GM21529 (cell line): ENCODE data around the gene HRNR.
A peak's percentile ranks its signal among the peaks of the same experiment; 100 is the strongest.

Experiments used
- ATAC-seq: cut with Tn5 transposase; IDR thresholded peaks from one replicate; pipeline ENCODE4 v1.9.1; 2021; ENCODE audit not compliant: unreplicated experiment

Gene HRNR

DNA sequence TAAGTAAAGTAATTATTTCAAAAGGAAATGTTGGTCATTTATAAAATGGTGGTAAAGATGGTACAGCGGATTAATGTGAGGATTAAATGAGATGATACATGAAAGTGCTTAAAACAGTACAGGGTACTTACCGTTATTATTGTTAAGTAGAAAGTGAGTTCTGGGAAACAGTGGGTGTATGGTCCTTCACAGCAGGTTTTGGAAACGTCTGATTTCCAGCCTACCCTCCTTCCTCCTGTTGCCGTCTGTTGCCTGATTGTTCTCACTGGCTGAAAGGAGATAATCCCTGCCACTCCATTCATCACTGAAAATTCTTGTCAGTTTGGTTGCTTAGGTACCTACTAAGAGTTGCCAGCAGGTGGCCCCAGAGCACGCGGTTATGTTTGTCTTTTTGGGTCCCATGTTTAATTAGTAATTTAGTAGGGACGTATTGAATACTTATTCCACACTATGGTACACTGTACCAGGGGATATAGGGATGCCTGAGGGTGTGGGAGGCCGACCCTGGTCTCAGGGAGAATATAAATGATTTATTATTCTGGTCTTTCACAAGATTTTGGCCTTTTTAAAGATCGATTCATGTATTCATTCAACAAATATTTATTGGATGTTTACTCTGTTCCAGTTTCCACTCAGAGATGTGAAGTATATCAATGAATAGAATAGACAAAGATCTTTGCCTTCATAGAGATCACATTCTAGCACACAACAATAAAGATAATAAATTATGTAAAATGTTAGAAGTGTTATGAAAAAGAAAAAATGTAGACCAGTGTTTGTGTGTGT, 34.1 kb downstream of the HRNR start:
- ATAC-seq: peak; percentile 53

DNA sequence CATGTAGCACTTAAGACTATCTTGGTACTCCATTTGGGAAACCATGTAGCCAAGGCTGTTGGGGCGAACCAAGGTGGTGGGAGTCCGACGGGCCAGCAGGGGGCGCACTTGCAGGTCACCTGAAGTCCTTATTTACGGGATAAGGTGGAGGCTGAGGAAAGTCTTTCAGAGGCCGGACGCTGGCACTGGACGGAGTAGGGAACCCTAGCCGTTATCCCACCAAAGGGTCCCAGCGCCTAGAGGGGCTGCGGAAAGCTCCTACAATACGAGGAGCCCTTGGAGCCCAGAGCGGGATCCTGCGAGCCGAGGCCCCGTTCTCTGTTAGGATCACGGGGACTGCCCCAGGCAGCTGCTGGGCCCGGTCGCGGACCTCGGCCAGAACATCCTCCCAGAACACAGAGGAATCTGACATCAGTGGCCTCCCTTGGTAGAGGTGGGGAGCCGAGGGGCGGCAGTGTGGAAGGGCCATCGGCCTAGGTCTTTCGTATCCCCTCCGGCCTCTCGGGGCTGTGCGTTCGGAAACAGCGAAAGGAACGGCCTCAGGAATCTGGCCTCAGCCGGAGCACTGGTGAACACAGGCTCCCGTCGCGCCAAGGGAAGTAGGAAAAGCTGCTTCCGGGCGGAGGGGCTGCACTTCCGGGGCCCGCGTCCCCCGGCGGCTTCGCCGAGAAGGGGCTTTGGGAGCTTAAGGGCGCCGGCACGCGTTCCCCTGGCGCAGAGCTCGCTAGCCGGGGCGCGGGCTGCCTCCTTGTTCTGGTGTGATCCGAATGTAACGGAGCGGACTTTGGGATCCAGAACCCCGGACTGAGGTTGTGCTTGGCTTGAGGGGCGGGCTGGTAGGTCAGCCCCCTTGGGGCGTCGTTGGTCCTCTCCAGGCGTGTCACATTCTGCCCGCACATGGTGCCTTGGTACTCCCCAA, 35.1 kb downstream of the HRNR start:
- ATAC-seq: peak; percentile 63

DNA sequence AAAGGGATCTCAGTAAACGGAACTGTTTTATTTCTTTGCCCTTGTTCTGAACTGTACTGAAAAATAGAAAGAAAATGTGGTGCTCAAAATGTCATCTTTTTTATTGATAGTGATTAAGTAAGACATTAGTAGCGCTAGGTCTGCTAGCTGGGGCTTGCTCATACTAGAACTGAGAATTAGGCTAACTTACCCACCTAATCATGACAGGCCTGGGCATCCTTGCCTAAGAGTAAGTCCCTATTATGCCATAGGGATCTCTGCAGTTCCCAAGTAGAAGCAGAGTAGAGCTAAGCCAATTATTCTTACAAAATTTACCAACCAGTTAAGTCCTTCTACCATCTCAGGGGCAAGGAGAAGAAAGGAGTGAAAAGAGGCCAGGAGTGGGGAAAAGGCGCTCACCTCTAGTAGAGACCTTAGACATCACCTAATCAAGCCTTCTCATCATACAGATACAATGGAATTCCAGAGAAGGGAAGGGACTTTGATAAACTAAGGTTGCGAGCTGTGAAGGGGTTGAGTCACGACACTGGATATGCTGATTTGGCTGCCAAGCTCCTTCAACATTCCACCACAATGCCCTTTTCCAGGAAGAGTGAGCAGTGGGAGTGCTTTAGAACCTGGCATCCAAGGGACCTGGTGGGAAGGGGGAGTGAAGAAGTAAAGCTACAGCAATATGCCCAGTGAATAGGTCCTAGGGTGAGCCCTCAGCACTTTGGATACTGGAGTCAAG, 37.3 kb downstream of the HRNR start:
- no peak for ATAC-seq

DNA sequence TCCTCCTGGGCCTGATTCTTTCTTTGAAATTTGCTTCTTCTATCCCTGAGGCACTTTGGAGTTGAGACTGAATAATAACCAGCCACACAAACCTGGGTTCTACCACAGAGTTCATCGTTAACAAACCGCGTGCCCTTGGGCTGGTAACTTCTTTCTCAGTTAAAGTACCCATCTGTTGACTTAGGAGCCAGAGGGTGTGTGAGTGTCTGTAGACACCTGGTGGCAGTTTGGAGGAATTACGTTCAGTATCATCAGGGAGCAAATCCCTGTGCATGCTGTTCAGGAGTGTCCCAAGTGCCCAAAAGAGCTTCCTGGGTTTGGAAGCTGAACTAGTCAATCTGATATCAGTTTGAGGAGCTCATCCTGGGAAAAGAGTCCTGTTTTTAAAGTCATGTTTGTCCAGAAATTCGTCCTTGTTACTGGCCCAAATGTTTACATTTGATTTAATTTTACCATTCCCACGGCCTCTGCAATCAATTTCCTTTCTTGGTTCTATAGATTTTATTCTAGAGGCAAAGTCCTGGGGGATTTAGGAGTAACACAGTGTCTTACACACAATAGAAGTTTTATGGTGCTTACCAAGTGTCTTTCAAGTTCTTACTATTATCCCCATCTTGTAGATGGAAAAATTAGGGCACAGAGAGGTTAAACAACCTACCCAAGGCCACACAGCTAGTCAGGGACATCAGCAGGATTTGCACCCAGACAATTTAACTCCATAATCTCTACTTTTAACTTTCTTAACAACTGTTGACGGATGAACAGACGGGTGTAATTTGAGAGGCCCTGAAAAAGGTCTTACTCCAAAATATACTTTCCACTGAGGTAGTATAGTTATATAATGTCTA, 38.2 kb downstream of the HRNR start:
- ATAC-seq: no peak

DNA sequence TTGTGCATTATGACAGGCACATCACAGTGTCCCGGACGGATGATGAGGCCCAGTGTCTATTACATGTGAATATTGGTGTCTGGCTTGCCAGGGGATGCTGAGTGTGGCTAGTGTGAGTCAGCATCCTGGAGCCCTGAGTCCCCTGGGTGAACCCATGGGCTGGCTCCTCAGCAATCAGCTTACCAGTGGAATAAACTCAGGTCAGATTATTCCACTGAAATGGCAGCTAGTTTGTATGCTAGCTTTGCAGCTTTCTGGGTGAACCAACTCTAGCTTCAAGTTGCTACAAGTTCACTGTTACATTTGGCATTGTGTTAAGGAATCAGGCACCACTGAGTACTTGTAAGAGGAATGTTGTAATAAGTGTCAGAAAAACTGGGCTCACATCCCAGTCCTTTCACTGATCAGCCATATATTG, 41.0 kb downstream of the HRNR start:
- ATAC-seq: no peak

DNA sequence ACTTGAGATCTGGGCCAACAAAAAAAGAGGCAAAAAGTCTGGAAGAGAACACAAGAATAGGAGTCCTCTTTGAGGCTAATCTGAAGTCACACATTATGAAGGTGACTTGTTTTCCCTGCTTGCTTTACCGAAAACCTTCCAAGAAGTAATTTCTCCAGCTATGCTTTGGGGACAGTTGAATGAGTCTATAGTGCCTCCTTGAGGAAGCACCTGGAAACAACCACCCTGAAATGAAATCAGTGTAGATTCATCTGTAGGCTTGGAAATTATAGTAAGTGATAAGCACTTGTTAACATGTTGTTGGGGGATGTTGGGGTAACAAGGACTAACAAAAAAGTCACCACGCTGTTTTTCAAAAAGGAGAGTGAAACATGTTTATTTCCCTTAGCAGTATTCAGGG, 41.6 kb downstream of the HRNR start:
- ATAC-seq: no peak

DNA sequence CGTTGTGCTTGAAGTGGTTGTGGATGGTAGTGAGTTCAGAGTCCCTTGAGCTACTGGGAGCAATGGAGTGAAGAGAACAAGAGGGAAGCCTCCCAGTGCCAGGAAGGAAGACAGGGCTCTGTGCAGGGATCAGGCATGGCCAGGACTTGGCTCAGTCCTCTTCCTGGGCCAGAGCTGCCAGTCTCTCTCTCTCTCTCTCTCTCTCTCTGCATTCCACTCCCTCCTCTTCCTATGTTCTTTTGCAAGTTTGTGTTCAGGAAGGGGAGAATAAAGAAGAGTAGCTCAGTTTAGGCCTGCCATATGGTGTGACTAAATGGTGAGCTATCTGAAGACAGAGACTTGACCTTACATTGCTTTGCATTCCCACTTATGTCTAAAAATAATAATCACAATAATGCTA, 44.4 kb downstream of the HRNR start:
- ATAC-seq: no peak

DNA sequence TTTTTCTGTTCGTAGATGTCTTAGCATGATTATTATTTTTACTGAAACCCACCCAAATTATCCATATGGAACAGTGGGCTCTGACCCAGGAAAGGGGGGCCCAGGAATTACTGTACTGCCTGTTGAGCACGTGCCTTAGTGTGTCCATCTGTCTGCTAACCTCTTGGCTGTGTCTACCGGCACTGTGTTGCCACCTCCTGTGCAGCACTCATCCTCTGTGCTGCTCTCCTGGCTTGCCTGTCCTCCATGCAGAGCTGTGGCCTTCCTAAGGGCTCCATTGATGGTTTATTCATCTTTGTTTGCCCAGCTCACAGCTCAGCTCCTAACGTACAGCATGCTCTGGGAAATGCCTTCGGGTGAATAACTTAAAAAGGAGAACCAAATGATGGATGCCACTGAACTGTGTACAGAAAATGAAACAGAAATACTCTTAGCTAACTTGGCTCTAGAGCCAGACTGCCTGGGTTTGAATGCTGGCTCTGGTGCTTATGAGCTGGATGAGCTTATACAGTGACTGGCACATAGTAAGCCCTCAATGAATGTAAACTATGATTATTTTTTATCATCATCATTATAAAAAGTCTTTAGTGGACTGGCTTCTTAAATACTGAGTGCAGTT, 53.6 kb downstream of the HRNR start:
- ATAC-seq: no peak

DNA sequence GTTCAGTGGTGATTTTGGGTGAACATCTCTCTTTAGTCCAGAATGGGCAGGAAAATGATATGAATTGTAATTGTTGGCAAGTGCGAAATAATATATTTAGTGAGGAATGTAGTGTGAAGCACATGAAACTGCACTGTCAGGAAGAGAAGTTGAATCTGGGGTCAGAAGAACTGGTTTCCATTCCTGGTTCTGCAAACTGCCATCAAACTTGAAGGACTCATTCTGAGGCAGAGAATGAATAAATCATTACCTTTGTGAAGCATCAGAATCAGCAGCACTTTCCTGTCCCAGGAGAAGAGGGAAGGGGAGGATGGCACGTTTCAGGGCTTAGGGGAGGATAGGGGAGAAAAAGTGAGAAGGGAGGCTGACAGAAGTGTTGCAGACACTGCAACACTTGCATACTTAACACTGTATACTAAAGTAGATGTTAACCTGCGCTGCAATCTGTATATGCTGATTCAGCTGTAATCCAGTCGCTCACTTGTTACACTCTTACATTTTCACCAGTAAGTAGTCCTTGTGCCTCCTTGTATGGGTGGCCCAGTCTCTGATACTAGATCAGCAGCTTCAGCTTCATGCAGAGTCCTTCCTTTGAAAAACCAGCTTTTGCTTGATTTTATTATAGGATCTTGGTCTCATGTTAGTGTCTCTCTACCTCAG, 54.5 kb downstream of the HRNR start:
- no peak for ATAC-seq

DNA sequence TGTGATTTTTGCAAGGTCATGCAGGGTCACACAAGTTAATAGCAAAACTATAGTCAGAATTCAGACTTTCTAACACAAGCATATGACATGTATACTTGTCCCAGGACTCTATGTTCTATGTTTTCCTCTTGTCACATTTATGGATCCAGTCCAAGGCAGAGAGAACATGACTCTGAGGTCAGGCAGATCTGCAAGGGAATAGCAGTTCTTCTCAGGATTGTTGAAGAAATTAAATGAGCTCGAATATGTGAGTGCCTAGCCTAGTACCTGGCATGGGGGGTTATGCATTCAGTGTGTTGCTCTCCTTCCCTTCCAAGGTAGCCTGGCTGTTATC, 55.5 kb downstream of the HRNR start:
- no peak for ATAC-seq

DNA sequence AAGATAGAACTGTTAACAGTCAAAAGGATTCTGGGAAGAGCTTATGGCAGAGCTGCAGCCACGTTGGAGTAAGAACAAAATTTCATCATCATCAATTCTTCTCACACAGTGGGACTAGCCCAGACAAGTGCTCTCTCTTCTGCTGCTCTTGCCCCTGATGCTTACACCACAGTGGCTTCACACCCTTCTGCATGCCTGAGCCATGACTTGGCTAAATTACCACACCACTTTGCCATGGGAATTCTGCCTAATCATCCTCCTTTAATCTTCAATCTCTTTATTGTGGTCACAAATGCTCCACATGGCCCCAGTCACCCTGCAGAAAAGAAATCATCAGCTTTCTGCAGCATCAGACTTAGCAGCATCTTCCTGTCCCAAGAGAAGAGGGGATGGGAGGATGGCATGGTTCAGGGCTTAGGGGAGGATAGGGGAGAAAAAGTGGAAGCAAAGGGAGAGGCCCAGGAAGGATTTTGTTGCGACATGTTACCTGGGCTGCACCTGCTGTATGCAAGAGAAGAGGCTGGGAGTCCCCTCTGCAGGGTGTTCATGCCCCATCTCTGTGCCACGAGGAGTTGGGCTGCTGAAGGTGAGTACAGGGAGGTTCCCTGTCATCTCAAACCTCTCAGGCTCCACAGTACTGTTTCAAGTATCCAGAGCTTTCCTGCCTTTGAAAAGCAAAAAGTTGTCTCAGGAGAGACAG, 56.0 kb downstream of the HRNR start:
- no peak for ATAC-seq

DNA sequence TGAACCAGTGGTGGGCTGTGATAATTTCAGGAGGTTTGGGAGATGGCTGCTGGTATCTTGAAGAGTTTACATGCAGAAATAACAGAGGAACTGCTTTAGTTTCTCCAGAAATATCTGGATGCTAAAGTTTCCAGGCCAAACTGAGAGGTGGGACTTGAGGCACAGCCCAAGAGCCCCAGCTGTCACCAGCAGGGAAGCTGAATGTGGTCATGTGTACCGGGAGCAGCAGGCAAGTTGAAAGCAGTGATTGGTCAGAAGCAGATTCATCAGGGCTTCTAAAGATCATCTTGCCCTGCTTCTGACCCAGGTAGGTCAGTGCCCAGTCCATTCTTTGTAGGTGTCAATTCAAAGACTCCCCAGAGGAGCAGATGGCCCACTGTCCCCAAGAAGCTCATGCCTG, 57.0 kb downstream of the HRNR start:
- no peak for ATAC-seq

DNA sequence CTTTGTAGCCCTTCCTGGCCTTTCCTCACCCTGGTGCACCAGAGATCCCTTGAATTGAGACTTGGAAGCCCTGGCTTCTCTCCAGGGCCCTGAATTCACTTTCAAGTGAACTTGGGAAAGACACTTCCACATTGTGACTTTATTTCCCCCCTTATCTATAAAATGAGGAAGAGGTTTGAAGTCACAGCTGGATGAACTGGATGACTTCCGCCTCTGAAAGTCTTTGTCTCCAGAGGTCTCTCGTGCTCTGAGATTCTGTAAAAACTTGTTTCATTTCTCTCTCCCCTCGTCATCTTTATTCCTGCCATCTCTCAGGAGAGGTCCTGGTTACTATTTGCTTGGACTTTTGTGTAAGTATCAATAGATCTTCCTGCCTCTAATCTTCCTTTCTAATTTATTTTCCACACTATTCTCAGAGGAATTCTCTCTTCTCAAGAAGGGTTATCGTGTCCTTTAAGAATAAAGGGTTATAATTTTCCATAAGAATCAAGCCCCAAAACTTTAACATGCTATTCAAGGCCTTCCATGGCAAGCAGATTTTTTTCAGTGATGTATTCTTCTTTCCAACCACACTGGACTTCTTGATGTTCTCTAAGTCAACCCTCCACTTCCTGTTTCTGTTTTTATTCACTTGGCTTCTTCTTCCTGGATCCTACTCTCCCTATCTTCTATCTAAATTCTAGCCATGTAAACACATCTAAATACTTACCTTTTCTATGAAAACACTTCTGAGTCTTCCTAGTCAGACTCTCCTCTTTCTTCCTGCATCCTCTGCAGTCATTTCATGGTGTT, 58.5 kb downstream of the HRNR start:
- ATAC-seq: no peak

DNA sequence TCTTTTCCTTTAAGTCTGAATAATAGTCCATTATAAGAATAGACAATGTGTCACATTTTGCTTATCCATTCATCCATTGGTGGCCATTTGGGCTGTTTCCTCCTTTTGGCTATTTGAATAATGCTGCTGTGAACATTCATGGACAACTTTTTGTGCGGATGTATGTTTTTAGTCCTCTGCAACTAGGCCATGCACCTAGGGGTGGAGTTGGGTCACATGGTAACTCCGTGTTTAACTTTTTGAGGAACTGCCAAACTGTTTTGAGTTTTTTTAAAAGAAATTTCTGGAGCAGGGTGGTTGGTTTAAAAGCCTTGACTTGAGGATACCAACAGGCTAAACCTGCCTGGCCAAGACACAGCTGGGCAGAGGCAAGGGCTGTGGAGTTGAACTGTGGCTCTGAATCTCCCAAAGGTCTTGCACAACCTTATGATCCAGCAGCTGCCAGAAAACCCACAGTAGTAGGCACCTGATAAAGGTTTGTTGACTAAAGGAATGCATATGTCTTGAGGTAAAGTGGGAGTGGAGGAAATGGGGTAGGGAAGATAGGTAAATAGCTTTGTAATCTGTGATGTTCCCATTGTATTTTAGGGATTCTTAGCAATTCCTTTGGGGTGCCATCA, 59.4 kb downstream of the HRNR start:
- no peak for ATAC-seq

DNA sequence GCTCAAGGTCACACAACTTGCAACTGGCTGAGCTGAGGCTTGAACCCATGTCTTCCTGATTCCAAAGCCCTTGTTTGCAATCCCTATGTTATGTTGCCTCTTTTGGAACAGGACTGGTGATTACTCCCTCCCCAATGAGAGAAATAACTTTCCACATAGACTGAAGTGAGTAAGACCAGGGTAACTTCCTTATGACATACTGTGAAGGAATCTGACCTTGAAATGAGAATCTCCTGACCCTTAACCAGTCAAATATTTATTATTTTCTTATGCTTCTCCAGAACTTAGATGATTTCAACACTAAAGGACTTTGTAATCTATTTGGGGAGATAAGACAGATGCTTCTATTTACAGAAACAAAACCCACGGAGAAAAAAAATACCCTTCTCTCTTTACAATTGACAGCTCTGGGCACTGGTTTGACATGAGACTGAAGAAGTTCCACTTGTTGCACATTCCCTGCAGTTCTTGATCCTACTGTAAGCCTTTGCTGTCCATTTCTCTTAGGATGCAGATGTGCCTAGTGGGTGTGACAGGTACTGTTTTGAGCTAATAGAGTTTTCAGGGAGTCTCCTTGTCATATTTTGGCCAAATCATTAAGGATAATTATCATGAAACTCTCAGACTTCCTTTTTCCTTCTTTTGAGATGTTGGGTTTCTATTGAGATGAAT, 61.1 kb downstream of the HRNR start:
- ATAC-seq: no peak
